Measurements from ENCODE around the gene RAB26.
A peak's percentile ranks its signal among the peaks of the same experiment; 100 is the strongest.
"Not testable (repeated sequence)": the region's sequence is repeated elsewhere in the genome, so short reads cannot be mapped to it uniquely, and the experiment has no call there.

Gene RAB26

GRCh38 chr16:2147981-2148671 lies at the start of gene RAB26:
Gene RAB26, plus strand, starts transcription at chr16:2148625. Its CDS starts 159 bp downstream, at chr16:2148784.
- peak; percentile 94 for DNase-seq

GRCh38 chr16:2101581-2101980 lies 46.8 kb upstream of the RAB26 start:
- DNase-seq: not testable (repeated sequence)

GRCh38 chr16:2102471-2102870 lies 46.0 kb upstream of the RAB26 start:
- no peak for DNase-seq

GRCh38 chr16:2104464-2104863 lies 44.0 kb upstream of the RAB26 start:
- not testable (repeated sequence) for DNase-seq

- not testable (repeated sequence) for DNase-seq
Observed at GRCh38 chr16:2105291-2105690, 43.1 kb upstream of the RAB26 start.

- not testable (repeated sequence) for DNase-seq
Observed at GRCh38 chr16:2105769-2106168, 42.7 kb upstream of the RAB26 start.

GRCh38 chr16:2106211-2106610 lies 42.2 kb upstream of the RAB26 start:
- not testable (repeated sequence) for DNase-seq

GRCh38 chr16:2107121-2107790 lies 41.2 kb upstream of the RAB26 start:
- not testable (repeated sequence) for DNase-seq

- not testable (repeated sequence) for DNase-seq
Observed at GRCh38 chr16:2107791-2108125, 40.7 kb upstream of the RAB26 start.

- not testable (repeated sequence) for DNase-seq
Observed at GRCh38 chr16:2108446-2109270, 39.8 kb upstream of the RAB26 start.

GRCh38 chr16:2109271-2109580 lies 39.2 kb upstream of the RAB26 start:
- DNase-seq: not testable (repeated sequence)

GRCh38 chr16:2109872-2110271 lies 38.6 kb upstream of the RAB26 start:
- DNase-seq: not testable (repeated sequence)

- DNase-seq: not testable (repeated sequence)
Observed at GRCh38 chr16:2110332-2111008, 38.0 kb upstream of the RAB26 start.

GRCh38 chr16:2111009-2111353 lies 37.4 kb upstream of the RAB26 start:
- not testable (repeated sequence) for DNase-seq

GRCh38 chr16:2111412-2112335 lies 36.8 kb upstream of the RAB26 start:
- not testable (repeated sequence) for DNase-seq

- not testable (repeated sequence) for DNase-seq
Observed at GRCh38 chr16:2112539-2113106, 35.8 kb upstream of the RAB26 start.

GRCh38 chr16:2114225-2114624 lies 34.2 kb upstream of the RAB26 start:
- DNase-seq: not testable (repeated sequence)

GRCh38 chr16:2114885-2115590 lies 33.4 kb upstream of the RAB26 start:
- not testable (repeated sequence) for DNase-seq

- DNase-seq: no peak
Observed at GRCh38 chr16:2115591-2115973, 32.8 kb upstream of the RAB26 start.

- not testable (repeated sequence) for DNase-seq
Observed at GRCh38 chr16:2116428-2116827, 32.0 kb upstream of the RAB26 start.

GRCh38 chr16:2117341-2117740 lies 31.1 kb upstream of the RAB26 start:
- not testable (repeated sequence) for DNase-seq

All from NCI-H1092 (cell line).